Heart right ventricle (tissue), 16 donors: ENCODE data around the gene MESP2. TPM values are rescaled to one million over a fixed set of nuclear protein-coding genes. Genes with fewer than 3 reads are reported as not detected.
A peak's percentile ranks its signal among the peaks of the same experiment; 100 is the strongest.

Experiments
- ATAC-seq, 8 donors: fragments of 200-7000 bp; cut with Tn5 transposase; one replicate each; pipeline ENCODE4 v1.9.1; 2020; ENCODE audit warnings: mild to moderate bottlenecking in 8 of 8, moderate library complexity in 8 of 8, moderate number of reproducible peaks in 1 of 8
- DNase-seq, 2 donors: peaks; one replicate each; pipeline ENCODE4 v3.0.0-alpha.2; 2020
- H3K27ac ChIP-seq, 10 donors: fragments of 200-600 bp; sonication (generic) in 2 of 10; one replicate each; pipeline versions ENCODE4 v1.5.0 to v1.8.0; 2020 to 2022; ENCODE audit warnings: mild to moderate bottlenecking in 3 of 10
- H3K27me3 ChIP-seq, 7 donors: fragments of 200-600 bp; one replicate each; pipeline ENCODE4 v1.8.0; 2021 to 2022; ENCODE audit warnings: mild to moderate bottlenecking in 2 of 7
- H3K36me3 ChIP-seq, 9 donors: fragments of 200-600 bp; sonication (generic) in 1 of 9; one replicate each; pipeline versions ENCODE4 v1.5.0 to v1.8.0; 2020 to 2022; ENCODE audit warnings: mild to moderate bottlenecking in 2 of 9
- H3K4me1 ChIP-seq, 9 donors: fragments of 200-600 bp; sonication (generic) in 1 of 9; one replicate each; pipeline versions ENCODE4 v1.5.0 to v1.8.0; 2020 to 2022; ENCODE audit warnings: mild to moderate bottlenecking in 4 of 9
- H3K4me3 ChIP-seq, 10 donors: fragments of 200-600 bp; sonication (generic) in 2 of 10; one replicate each; pipeline versions ENCODE4 v1.5.0 to v1.8.0; 2020 to 2022; ENCODE audit warnings: mild to moderate bottlenecking in 7 of 10, moderate library complexity in 2 of 10
- H3K9me3 ChIP-seq, 11 donors: fragments of 200-600 bp in 10 of 11; sonication (generic) in 2 of 11; one replicate each; pipeline versions ENCODE4 v1.5.0 to v1.8.0; 2013 to 2022; ENCODE audit warnings: mild to moderate bottlenecking in 2 of 11, control low read depth in 1 of 11, moderate library complexity in 1 of 11
- WGBS, 2 donors: extraction: QIAGEN DNeasy Blood & Tissue Kit; methylation state at CpG; one replicate each; pipeline ENCODE4 v1.1.7; 2013; ENCODE audit warnings: inconsistent platforms in 1 of 2; 5-methylcytosine and 5-hydroxymethylcytosine counted together
- intact Hi-C, 10 donors: fragments of 100-400 bp; cut with DNase I; formaldehyde crosslinking; loops; one replicate each; pipeline versions ENCODE4 v1.11.1 to v1.14.2; 2022
- polyA plus RNA-seq, 2 donors: library from polyadenylated mRNA; stranded (reverse); fragments of 200-250 nt; gene quantifications; one replicate each; pipeline ENCODE4 v1.2.3, GENCODE V29; 2013
- total RNA-seq, 10 donors: library from RNA; stranded (reverse); fragmentation: NEBNext Ultra II Directional in 3 of 10; extraction: Animal tissue kit (Norgen Biotek cat#: 25700) in 3 of 10; gene quantifications; one replicate each; pipeline versions ENCODE4 v1.2.1 to v1.2.4, GENCODE V29; 2021 to 2023
- TF ChIP-seq, protein P1 (sequence below), 9 donors: fragments of 200-600 bp; sonication (generic) in 2 of 9; IDR thresholded peaks; one replicate each; pipeline versions ENCODE4 v1.5.0 to v1.8.0; 2021 to 2022; ENCODE audit warnings: antibody characterized with exemption in 9 of 9, mild to moderate bottlenecking in 5 of 9, moderate library complexity in 1 of 9
- donor health status: Arrhythmogenic right ventricular cardiomyopathy.
- donor health status: ischemic (EF 13 %, LVEDD 7.1; RV severe dilation, severe dysfunction).
- donor health status: healthy with polysubstance abuse.
- donor health status: DM: no; HTN: yes; CAD: no.
- donor health status: DM: no; HTN: no; CAD: no.
- donor health status: ischemic (EF 25% LVEDD 6.9; RV normal size, moderate dysfunction).
- donor health status: ischemic (EF 25% LVEDD 5.7; RV mildly dilated, moderate dysfunction).
- donor health status: healthy.
- donor health status: DM: yes; HTN: yes; CAD: no.
- donor health status: Ischemic cardiomyopathy.
- donor health status: ischemic (EF 35%, LVEDD 5.7; RV mildly dilated, moderate dysfunction).
- donor health status: nonischemic (EF 11% LVEDD 7.7; RV severe dilation, severe dysfunction).
- donor health status: DM: yes; HTN: yes; CAD: no.
- donor health status: PGD.
- donor health status: ischemic (EF 29% LVEDD 5.4; RV normal size, mild dysfunction).
- donor health status: nonischemic (EF 23%, LVEDD 6.1; RV moderate dilation, normal function).

The MESP2 gene
- total and polyA plus RNA-seq, 12 donors: 0.04 to 0.73 (median 0.32) TPM; not detected in 5

DNA sequence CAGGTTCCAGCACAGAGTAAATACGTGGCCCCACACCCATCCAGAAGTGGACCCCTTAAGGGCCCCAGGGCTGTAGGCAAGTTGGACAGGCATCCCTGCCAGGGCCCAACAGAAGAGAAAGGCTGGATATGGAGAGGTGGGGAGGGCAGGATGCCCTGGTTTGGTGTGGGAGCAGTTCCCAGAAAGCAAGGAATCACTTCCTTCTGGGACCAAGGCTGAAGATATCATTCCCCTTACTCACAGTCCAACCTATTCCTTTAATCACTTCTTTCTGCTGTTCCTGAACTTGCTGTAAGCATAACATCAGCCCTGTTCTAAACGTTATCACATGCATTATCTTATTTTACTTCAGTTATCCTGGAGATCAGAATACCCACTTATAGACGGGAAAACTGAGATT, 6.1 kb upstream of the MESP2 start:
- no peak for DNase-seq
- Histone ChIP-seq H3K36me3 (no peaks in the 10 kb centered on the region), H3K4me3 (no peak overlapping the region), H3K4me1 (peaks cover 0 to 16% (median 7%) of the 10 kb centered on the region in 9 donors), H3K27ac (no peak overlapping the region), H3K9me3 (no peaks in the 10 kb centered on the region), H3K27me3 (no peaks in the 10 kb centered on the region)
- ATAC-seq: no peak
- intact Hi-C loops: no loop called here
- WGBS, 2 donors: 77 to 81% methylated on average over 3 of the region's 3 CpGs
- TF ChIP-seq, protein P1, sequence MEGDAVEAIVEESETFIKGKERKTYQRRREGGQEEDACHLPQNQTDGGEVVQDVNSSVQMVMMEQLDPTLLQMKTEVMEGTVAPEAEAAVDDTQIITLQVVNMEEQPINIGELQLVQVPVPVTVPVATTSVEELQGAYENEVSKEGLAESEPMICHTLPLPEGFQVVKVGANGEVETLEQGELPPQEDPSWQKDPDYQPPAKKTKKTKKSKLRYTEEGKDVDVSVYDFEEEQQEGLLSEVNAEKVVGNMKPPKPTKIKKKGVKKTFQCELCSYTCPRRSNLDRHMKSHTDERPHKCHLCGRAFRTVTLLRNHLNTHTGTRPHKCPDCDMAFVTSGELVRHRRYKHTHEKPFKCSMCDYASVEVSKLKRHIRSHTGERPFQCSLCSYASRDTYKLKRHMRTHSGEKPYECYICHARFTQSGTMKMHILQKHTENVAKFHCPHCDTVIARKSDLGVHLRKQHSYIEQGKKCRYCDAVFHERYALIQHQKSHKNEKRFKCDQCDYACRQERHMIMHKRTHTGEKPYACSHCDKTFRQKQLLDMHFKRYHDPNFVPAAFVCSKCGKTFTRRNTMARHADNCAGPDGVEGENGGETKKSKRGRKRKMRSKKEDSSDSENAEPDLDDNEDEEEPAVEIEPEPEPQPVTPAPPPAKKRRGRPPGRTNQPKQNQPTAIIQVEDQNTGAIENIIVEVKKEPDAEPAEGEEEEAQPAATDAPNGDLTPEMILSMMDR (IDR thresholded peaks at IDR 0.05): no peak

DNA sequence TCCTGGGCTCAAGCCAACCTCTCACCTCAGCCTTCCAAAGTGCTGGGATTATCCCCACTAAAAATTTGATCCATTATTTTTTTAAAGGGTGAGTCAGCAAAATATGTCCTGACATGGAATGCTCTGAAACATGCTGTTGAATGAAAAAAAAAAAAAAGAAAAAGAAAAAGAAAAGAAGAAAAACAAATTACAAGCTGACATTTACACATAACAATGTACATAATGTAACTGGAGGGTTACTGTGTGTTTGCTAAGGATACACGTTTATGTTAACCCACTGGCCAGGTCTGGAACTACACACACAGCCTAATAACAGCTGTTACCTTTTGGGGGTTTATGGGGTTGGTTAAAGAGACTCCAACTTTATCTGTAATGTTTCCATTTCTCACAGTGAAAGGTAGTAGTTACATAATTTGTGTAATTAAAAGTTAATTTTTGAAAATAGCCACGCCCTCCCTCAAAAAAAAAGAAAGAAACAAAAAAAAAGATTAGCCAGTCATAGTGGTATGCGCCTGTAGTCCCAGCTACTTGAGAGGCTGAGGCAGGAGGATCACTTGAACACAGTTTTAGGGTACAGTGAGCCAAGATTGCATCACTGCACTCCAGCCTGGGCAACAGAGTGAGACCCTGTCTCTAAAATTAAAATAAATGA, 3.1 kb upstream of the MESP2 start:
- no peak for ATAC-seq
- DNase-seq: no peak
- 73 to 74% methylated on average over 3 of the region's 3 CpGs for WGBS, 2 donors

GRCh38 chr15:89774492-89774891, 1.6 kb upstream of the MESP2 start:
- WGBS, 2 donors: 94 to 96% methylated on average over 5 of the region's 5 CpGs
- TF ChIP-seq, protein P1 (IDR thresholded peaks at IDR 0.05): no peak
- Histone ChIP-seq H3K9me3 (no peaks in the 10 kb centered on the region), H3K36me3 (no peaks in the 10 kb centered on the region), H3K27me3 (peaks cover 0 to 14% (median 0%) of the 10 kb centered on the region in 7 donors), H3K4me3 (no peak overlapping the region), H3K27ac (no peak overlapping the region), H3K4me1 (peaks cover 7 to 19% (median 14%) of the 10 kb centered on the region in 9 donors)
- intact Hi-C loops: no loop called here
- DNase-seq (no peak), ATAC-seq (no peak)

More for the DNA sequence above, 3.1 kb upstream of the MESP2 start:
- peaks cover 7 to 20% (median 15%) of the 10 kb centered on the region in 9 donors for H3K4me1 ChIP-seq
- no peaks in the 10 kb centered on the region for H3K36me3 ChIP-seq
- TF ChIP-seq, protein P1 (IDR thresholded peaks at IDR 0.05): peak in 2 of 9 donors; percentile 7 to 17
- H3K27me3 ChIP-seq: peaks cover 0 to 14% (median 0%) of the 10 kb centered on the region in 7 donors
- H3K9me3 ChIP-seq: no peaks in the 10 kb centered on the region
- H3K4me3 ChIP-seq: no peak overlapping the region
- intact Hi-C loops: no loop called here
- H3K27ac ChIP-seq: no peak overlapping the region

DNA sequence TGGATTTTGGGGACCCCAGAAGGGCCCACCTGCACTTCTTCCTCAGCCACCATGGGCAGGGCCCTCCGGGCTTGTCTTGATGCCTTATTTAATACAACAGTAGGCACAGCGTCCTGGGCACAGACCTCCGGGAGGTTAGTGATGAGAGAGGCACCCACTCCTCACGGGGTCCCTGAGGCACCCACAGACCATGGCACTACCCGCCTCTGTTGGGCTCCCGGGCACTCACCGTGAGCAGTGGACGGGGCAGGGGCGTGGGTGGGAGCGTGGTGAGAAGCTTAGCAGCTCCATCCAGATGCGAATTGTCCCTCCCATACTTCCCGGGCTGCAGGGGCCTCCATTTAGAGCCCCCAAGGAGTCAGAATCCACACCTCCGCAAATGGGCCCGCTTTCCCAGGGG, 317 bp upstream of the MESP2 start:
- TF ChIP-seq, protein P1 (IDR thresholded peaks at IDR 0.05): no peak
- Histone ChIP-seq H3K9me3 (no peaks in the 10 kb centered on the region), H3K36me3 (no peaks in the 10 kb centered on the region), H3K27me3 (peaks cover 0 to 14% (median 0%) of the 10 kb centered on the region in 7 donors), H3K4me1 (peaks cover 7 to 26% (median 14%) of the 10 kb centered on the region in 9 donors), H3K27ac (peak overlapping the region in 2 of 10 donors; percentile 48 to 53), H3K4me3 (peak overlapping the region; percentile 17 to 57 (median 50))
- WGBS, 2 donors: 55 to 65% methylated on average over 14 of the region's 14 CpGs
- intact Hi-C loops: loop anchor here in 1 of 10 donors (5.0 kb wide), 1 partner anchor 36 kb away; the partner anchor contains the start of gene ANPEP
- DNase-seq (no peak), ATAC-seq (peak in 1 of 8 donors; percentile 27)
